Measurements from ENCODE around the gene TUBB4A. TPM values are rescaled to one million over a fixed set of nuclear protein-coding genes. Genes with fewer than 3 reads are reported as not detected.

The TUBB4A gene
- total RNA-seq, 3 donors from 2014 or later = 0.48 TPM; not detected in 2

DNA sequence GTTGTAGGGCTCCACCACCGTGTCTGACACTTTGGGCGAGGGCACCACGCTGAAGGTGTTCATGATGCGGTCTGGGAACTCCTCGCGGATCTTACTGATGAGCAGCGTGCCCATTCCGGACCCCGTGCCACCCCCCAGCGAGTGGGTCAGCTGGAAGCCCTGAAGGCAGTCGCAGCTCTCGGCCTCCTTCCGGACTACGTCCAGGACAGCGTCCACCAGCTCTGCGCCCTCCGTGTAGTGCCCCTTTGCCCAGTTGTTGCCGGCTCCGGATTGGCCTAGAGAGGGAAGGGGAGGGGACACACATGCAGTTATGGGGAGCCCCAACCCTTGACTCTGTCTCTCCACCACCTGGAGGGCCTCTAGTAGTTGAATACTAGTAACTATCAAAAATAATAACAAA, 6.2 kb downstream of the TUBB4A start:
- Histone ChIP-seq H3K4me1 (no peaks in the 10 kb centered on the region), H3K9me3 (peaks cover 0 to 6% of the 10 kb centered on the region in 2 donors)

DNA sequence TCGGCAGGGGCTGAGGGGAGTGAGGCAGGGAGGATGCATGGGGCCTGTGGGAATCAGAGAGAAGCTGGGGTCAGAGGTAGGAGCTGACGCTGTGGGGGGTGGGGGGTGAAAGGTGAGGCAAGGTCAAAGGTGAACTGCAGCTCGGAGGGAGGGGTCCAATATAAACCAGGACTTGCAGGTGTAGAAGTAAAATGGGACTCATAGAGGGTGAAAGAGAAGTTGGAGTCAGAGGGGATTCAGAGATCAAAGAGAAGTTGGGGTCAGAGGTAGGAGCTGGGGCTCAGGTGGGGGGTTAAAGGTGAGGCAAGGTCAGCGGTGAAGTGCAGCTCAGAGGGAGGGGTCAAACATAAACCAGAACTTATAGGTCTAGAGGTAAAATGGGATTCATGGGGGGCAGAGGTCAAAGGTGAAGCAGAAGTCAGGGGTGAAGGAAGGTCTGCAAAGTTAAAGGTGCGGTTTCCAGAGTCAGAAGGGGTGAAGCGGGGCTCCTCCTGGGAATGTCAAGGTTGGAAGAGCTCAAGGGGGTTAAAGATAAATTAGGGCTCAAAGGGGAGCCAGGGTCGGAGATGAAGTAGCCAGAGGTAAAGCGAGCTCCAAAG, 7.6 kb downstream of the TUBB4A start:
- Histone ChIP-seq H3K9me3 (peaks cover 0 to 6% of the 10 kb centered on the region in 2 donors), H3K27me3 (no peaks in the 10 kb centered on the region), H3K36me3 (no peaks in the 10 kb centered on the region), H3K4me1 (no peaks in the 10 kb centered on the region), H3K4me3 (no peak overlapping the region), H3K27ac (no peak overlapping the region)
- intact Hi-C loops (cut with DNase I; ENCODE audit: low total_unique reads) = no loop called here
- TF ChIP-seq POLR2AphosphoS5 (IDR thresholded peaks at IDR 0.05) (no peak), POLR2A (IDR thresholded peaks at IDR 0.05) (no peak)
- TF ChIP-seq, protein P1, sequence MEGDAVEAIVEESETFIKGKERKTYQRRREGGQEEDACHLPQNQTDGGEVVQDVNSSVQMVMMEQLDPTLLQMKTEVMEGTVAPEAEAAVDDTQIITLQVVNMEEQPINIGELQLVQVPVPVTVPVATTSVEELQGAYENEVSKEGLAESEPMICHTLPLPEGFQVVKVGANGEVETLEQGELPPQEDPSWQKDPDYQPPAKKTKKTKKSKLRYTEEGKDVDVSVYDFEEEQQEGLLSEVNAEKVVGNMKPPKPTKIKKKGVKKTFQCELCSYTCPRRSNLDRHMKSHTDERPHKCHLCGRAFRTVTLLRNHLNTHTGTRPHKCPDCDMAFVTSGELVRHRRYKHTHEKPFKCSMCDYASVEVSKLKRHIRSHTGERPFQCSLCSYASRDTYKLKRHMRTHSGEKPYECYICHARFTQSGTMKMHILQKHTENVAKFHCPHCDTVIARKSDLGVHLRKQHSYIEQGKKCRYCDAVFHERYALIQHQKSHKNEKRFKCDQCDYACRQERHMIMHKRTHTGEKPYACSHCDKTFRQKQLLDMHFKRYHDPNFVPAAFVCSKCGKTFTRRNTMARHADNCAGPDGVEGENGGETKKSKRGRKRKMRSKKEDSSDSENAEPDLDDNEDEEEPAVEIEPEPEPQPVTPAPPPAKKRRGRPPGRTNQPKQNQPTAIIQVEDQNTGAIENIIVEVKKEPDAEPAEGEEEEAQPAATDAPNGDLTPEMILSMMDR (IDR thresholded peaks at IDR 0.05) = no peak
- no peak for DNase-seq (ENCODE audit: low spot score in 2 of 2)

More for the DNA sequence above, 6.2 kb downstream of the TUBB4A start:
- intact Hi-C loops (cut with DNase I; ENCODE audit: low total_unique reads) = no loop called here
- Histone ChIP-seq H3K27ac (no peak overlapping the region), H3K4me3 (no peak overlapping the region), H3K27me3 (peaks cover 0 to 8% of the 10 kb centered on the region in 2 donors), H3K36me3 (no peaks in the 10 kb centered on the region)
- TF ChIP-seq POLR2A (IDR thresholded peaks at IDR 0.05) (no peak), POLR2AphosphoS5 (IDR thresholded peaks at IDR 0.05) (no peak)
- DNase-seq (ENCODE audit: low spot score in 2 of 2) = no peak

DNA sequence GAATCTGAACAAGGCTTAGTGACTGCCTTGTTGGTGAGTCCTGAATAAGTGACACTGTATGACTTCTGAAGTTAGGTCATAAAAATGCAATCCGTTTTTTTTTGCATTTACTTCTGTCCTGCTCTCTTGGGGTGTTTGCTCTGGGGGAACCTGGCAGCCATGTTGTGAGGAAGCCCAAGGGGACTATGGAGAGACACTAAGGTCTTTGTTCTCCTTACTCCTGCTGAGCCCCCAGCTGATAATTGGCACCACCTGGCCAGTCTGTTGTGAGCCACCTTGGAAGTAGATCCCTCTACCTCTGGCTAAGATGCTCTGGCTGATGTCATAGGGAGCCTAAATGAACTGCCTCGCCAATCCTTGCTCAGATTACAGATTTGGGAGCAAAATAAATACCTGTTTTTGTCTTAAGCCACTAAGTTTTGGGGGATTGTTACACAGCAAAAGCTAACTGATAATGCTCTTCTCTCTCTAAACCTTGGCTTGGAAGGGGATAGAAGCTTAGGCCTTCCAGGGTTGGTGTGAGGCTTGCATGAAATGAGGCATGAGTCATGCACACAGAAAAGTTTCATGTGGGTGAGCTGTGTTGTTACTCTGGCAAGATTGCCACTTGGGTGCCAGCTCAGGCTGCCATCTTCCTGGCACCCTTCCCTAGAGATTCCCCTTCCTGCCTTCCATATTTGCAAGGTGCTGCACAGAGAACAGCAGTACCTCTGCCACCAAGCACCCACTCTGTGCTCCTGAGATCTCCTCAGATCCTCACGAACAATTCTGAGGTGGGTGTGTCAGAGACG, 10.1 kb downstream of the TUBB4A start:
- H3K4me3 ChIP-seq = no peak overlapping the region
- TF ChIP-seq, protein P1 (IDR thresholded peaks at IDR 0.05) = no peak
- TF ChIP-seq POLR2AphosphoS5 (IDR thresholded peaks at IDR 0.05) (no peak), POLR2A (IDR thresholded peaks at IDR 0.05) (no peak)
- no peaks in the 10 kb centered on the region for H3K27me3 ChIP-seq
- DNase-seq (ENCODE audit: low spot score in 2 of 2) = no peak
- no peaks in the 10 kb centered on the region for H3K4me1 ChIP-seq
- H3K9me3 ChIP-seq = peaks cover 0 to 6% of the 10 kb centered on the region in 2 donors
- intact Hi-C loops (cut with DNase I; ENCODE audit: low total_unique reads) = no loop called here
- H3K36me3 ChIP-seq = no peaks in the 10 kb centered on the region
- H3K27ac ChIP-seq = no peak overlapping the region

DNA sequence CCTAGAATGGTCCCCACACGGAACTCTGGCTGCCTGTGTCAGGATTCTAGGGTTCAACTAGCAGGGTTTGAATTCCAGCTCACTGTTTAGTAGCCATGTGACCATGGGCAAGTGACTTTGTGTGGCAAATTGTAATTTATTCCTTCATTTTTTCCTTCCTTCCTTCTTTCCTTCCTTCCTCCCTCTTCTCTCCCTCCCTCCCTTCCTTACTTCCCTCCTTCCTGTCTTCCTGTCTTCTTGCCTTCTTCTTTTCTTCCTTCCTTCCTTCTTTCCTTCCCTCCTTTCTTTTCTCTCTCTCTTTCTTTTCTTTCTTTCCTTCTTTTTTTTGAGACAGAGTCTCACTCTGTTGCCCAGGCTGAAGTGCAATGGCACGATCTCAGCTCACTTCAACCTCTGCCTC, 12.0 kb downstream of the TUBB4A start:
- Histone ChIP-seq H3K9me3 (peaks cover 0 to 6% of the 10 kb centered on the region in 2 donors), H3K27me3 (no peaks in the 10 kb centered on the region), H3K4me1 (no peaks in the 10 kb centered on the region), H3K36me3 (no peaks in the 10 kb centered on the region), H3K4me3 (peak overlapping the region in 1 of 3 donors; percentile 4), H3K27ac (no peak overlapping the region)
- intact Hi-C loops (cut with DNase I; ENCODE audit: low total_unique reads) = no loop called here
- no peak for DNase-seq (ENCODE audit: low spot score in 2 of 2)
- TF ChIP-seq, protein P1 (IDR thresholded peaks at IDR 0.05) = no peak
- TF ChIP-seq POLR2A (IDR thresholded peaks at IDR 0.05) (no peak), POLR2AphosphoS5 (IDR thresholded peaks at IDR 0.05) (no peak)

DNA sequence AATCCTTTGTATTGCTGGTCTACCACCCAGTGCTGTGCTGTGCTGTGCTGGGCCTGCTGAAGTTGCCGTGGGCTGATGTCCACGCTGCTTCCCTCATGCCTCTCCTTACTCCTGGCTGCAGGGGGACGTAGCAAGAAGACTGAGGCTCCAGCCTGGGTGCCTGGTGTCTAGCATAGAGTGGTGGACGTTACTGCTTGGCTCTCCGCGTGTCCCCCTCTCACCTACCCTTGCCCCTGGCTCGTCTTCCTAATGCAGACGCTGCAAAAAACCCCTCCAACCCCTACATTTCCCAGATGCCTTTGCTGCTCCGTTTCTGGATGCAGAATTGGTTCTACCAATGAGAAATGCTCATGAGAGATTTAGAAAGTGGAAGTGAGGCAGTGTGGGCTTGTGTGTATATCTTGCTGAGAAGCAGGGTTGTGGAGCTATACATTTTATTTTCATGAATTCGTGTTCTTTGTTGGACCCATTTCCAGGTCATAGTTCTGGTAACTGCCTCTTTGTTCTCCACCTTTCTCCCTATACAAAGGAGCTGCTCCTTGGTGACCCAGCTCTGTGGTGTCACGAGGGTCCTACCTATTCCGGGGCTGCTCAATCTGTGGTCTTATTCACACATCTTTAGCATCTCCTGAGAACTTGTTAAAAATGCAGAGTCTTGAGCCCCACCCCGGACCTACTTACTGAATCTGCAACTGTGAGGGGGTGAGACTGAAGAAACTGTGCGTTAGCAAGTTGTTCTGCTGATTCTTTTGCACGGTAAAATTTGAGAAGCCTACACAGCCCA, 12.6 kb downstream of the TUBB4A start:
- TF ChIP-seq, protein P1 (IDR thresholded peaks at IDR 0.05) = no peak
- TF ChIP-seq POLR2A (IDR thresholded peaks at IDR 0.05) (no peak), POLR2AphosphoS5 (IDR thresholded peaks at IDR 0.05) (no peak)
- H3K9me3 ChIP-seq = peaks cover 0 to 6% of the 10 kb centered on the region in 2 donors
- H3K27me3 ChIP-seq = no peaks in the 10 kb centered on the region
- no peak overlapping the region for H3K27ac ChIP-seq
- H3K4me1 ChIP-seq = no peaks in the 10 kb centered on the region
- H3K36me3 ChIP-seq = no peaks in the 10 kb centered on the region
- peak overlapping the region in 1 of 3 donors; percentile 4 for H3K4me3 ChIP-seq
- intact Hi-C loops (cut with DNase I; ENCODE audit: low total_unique reads) = no loop called here
- no peak for DNase-seq (ENCODE audit: low spot score in 2 of 2)
